Measurements from ENCODE around the gene MKKS.

GRCh38 chr20:10388597-10388996, 45.4 kb downstream of the MKKS start:
- TF ChIP-seq CTCF (IDR thresholded peaks at IDR 0.05) (no peak), POLR2A (IDR thresholded peaks at IDR 0.05) (no peak)
